Ectodermal cell (in vitro differentiated cells): ENCODE measurements around the gene DIS3L2.

Experiments used
- H3K27ac ChIP-seq: 2 replicates; pipeline ENCODE4 v1.7.0; 2013; ENCODE audit warnings: mild to moderate bottlenecking, low read depth, low read length; ENCODE audit not compliant: insufficient read depth, poor library complexity, severe bottlenecking
- H3K27me3 ChIP-seq: 2 replicates; pipeline ENCODE4 v1.7.0; 2013; ENCODE audit warnings: mild to moderate bottlenecking, low read length; ENCODE audit not compliant: insufficient read depth, control insufficient read depth, poor library complexity, severe bottlenecking
- H3K36me3 ChIP-seq: one replicate; pipeline ENCODE4 v1.7.0; 2013; ENCODE audit warnings: low read length; ENCODE audit not compliant: control insufficient read depth, insufficient read depth
- H3K4me1 ChIP-seq: one replicate; pipeline ENCODE4 v1.7.0; 2013; ENCODE audit warnings: low read length; ENCODE audit not compliant: control insufficient read depth, insufficient read depth
- H3K4me3 ChIP-seq: 2 replicates; pipeline ENCODE4 v1.7.0; 2013; ENCODE audit warnings: low read depth, low read length, control low read depth; ENCODE audit not compliant: insufficient read depth
- H3K9me3 ChIP-seq: 2 replicates; pipeline ENCODE4 v1.7.0; 2013; ENCODE audit warnings: mild to moderate bottlenecking, low read length, moderate library complexity; ENCODE audit not compliant: control insufficient read depth
- WGBS, 2 experiments: methylation state at CpG; one replicate each; pipeline ENCODE4 v1.1.7; 2013; ENCODE audit warnings: missing lambda C conversion rate in 2 of 2; 5-methylcytosine and 5-hydroxymethylcytosine counted together

DIS3L2 gene

DNA sequence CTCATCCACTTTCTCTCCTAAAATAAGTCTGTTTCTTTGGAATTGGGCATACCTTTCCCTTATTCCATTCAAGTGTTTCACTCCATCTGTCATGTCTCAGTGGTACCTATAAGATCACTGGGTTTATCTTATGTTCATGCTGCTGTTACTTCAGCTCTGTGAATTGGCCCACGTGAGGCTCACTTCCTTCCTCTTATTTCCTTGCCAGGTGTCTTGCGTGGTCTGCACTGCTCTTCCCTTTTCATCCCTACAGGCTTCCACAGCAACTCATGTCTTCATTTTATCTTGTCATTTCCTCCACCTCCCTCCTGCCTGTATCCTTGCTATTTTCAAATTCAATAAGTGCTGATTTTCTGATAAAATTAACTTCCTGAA, 258.0 kb downstream of the DIS3L2 start:
- H3K4me3 ChIP-seq = no peak overlapping the region
- H3K27ac ChIP-seq = no peak overlapping the region
- H3K36me3 ChIP-seq = no peaks in the 10 kb centered on the region
- H3K27me3 ChIP-seq = no peaks in the 10 kb centered on the region
- no peaks in the 10 kb centered on the region for H3K4me1 ChIP-seq
- 95 to 97% methylated on average over 2 of the region's 2 CpGs for WGBS, 2 experiments
- no peaks in the 10 kb centered on the region for H3K9me3 ChIP-seq

DNA sequence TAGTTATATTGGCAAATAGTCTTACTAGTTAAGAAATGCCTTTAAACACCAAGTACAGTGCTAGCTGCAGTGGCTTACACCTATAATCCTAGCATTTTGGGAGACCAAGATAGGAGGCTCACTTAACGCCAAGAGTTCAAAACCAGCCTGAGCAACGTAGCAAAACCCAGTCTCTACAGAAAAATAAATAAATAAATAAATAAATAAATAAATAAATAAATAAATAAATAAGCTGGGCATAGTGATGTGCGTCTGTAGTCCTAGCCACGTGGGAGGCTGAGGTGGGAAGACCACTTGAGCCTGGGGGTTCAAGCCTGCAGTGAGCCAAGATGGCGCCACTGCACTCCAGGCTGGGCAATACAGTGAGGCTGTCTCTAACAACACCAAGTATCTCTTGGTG, 258.4 kb downstream of the DIS3L2 start:
- no peak overlapping the region for H3K27ac ChIP-seq
- WGBS, 2 experiments = 94 to 95% methylated on average over 3 to 4 of the region's 5 CpGs
- no peaks in the 10 kb centered on the region for H3K9me3 ChIP-seq
- H3K27me3 ChIP-seq = no peaks in the 10 kb centered on the region
- no peaks in the 10 kb centered on the region for H3K36me3 ChIP-seq
- no peaks in the 10 kb centered on the region for H3K4me1 ChIP-seq
- H3K4me3 ChIP-seq = no peak overlapping the region

- H3K4me3 ChIP-seq = no peak overlapping the region
- no peaks in the 10 kb centered on the region for H3K36me3 ChIP-seq
- 0% methylated on average over 1 of the region's 2 CpGs for WGBS, 2 experiments
- H3K27me3 ChIP-seq = no peaks in the 10 kb centered on the region
- H3K27ac ChIP-seq = no peak overlapping the region
- no peaks in the 10 kb centered on the region for H3K9me3 ChIP-seq
- H3K4me1 ChIP-seq = no peaks in the 10 kb centered on the region
Observed at GRCh38 chr2:232225429-232225828, 263.9 kb downstream of the DIS3L2 start.

- no peaks in the 10 kb centered on the region for H3K4me1 ChIP-seq
- H3K4me3 ChIP-seq = no peak overlapping the region
- 96 to 97% methylated on average over 1 of the region's 1 CpG for WGBS, 2 experiments
- no peaks in the 10 kb centered on the region for H3K9me3 ChIP-seq
- H3K27me3 ChIP-seq = no peaks in the 10 kb centered on the region
- no peak overlapping the region for H3K27ac ChIP-seq
- H3K36me3 ChIP-seq = no peaks in the 10 kb centered on the region
Observed at GRCh38 chr2:232225895-232226294, 264.4 kb downstream of the DIS3L2 start.

- no peaks in the 10 kb centered on the region for H3K9me3 ChIP-seq
- H3K4me3 ChIP-seq = no peak overlapping the region
- H3K27ac ChIP-seq = no peak overlapping the region
- H3K27me3 ChIP-seq = no peaks in the 10 kb centered on the region
- 93 to 98% methylated on average over 4 of the region's 4 CpGs for WGBS, 2 experiments
- H3K36me3 ChIP-seq = no peaks in the 10 kb centered on the region
- H3K4me1 ChIP-seq = peaks cover 11% of the 10 kb centered on the region
Observed at GRCh38 chr2:232228332-232228731, 266.8 kb downstream of the DIS3L2 start.

- peaks cover 11% of the 10 kb centered on the region for H3K4me1 ChIP-seq
- H3K27me3 ChIP-seq = no peaks in the 10 kb centered on the region
- 87 to 90% methylated on average over 7 of the region's 7 CpGs for WGBS, 2 experiments
- no peak overlapping the region for H3K27ac ChIP-seq
- H3K4me3 ChIP-seq = no peak overlapping the region
- no peaks in the 10 kb centered on the region for H3K9me3 ChIP-seq
- no peaks in the 10 kb centered on the region for H3K36me3 ChIP-seq
Observed at GRCh38 chr2:232228971-232229894, 267.7 kb downstream of the DIS3L2 start.

DNA sequence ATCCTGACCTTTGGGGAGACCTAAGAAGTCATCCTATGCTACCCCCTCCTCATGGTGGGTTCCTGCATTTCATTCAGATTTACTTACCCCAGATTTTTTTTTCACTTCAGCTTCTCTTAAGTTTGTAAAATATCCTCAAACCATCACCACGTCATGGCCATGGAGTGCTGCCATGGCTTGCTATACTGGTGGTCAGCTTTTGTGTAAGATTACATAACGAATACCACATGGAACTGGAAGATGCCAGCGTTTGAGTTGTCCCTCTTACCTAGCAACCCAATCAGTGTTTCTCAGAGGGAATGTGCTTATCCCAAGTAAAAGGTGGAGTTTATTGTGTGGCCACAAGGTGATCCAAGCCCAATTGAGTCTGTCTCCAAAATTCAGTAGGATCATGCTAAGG, 268.4 kb downstream of the DIS3L2 start:
- 88 to 94% methylated on average over 3 of the region's 3 CpGs for WGBS, 2 experiments
- no peaks in the 10 kb centered on the region for H3K36me3 ChIP-seq
- no peaks in the 10 kb centered on the region for H3K27me3 ChIP-seq
- H3K4me1 ChIP-seq = peaks cover 11% of the 10 kb centered on the region
- H3K27ac ChIP-seq = no peak overlapping the region
- no peaks in the 10 kb centered on the region for H3K9me3 ChIP-seq
- no peak overlapping the region for H3K4me3 ChIP-seq

DNA sequence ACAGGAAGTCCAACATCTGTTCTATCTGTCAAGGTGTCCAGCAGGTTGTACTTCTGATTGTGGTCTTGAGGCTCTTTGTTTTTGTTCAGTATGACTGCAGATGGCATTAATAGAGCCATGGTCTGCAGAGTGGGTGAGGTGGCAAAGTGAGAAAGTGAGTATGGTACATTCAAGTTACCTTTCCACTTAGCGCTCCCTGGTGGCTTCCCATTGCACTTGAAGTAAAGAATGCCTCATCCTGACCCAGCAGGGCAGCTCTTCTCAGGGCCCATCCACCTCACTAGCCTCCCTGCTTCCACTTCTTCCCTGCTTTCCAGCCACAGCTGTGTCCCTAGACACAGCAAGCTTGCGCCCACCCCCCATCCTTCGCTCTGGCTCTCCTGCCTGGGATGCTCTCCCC, 269.0 kb downstream of the DIS3L2 start:
- WGBS, 2 experiments = 69 to 79% methylated on average over 3 of the region's 3 CpGs
- Histone ChIP-seq H3K4me3 (no peak overlapping the region), H3K27ac (no peak overlapping the region), H3K36me3 (no peaks in the 10 kb centered on the region), H3K4me1 (peaks cover 11% of the 10 kb centered on the region), H3K27me3 (no peaks in the 10 kb centered on the region), H3K9me3 (no peaks in the 10 kb centered on the region)

GRCh38 chr2:232231554-232231953, 270.0 kb downstream of the DIS3L2 start:
- Histone ChIP-seq H3K27me3 (no peaks in the 10 kb centered on the region), H3K4me1 (peaks cover 14% of the 10 kb centered on the region), H3K4me3 (no peak overlapping the region), H3K36me3 (no peaks in the 10 kb centered on the region), H3K27ac (no peak overlapping the region), H3K9me3 (no peaks in the 10 kb centered on the region)
- WGBS, 2 experiments = 39 to 45% methylated on average over 4 of the region's 4 CpGs

GRCh38 chr2:232232915-232233314, 271.4 kb downstream of the DIS3L2 start:
- Histone ChIP-seq H3K9me3 (no peaks in the 10 kb centered on the region), H3K27me3 (no peaks in the 10 kb centered on the region), H3K4me3 (no peak overlapping the region), H3K27ac (no peak overlapping the region), H3K36me3 (no peaks in the 10 kb centered on the region), H3K4me1 (peaks cover 14% of the 10 kb centered on the region)
- 94 to 99% methylated on average over 2 of the region's 2 CpGs for WGBS, 2 experiments
